ENCODE data around the gene TUB. TPM values are rescaled to one million over a fixed set of nuclear protein-coding genes. Genes with fewer than 3 reads are reported as not detected.

TUB gene
- polyA plus RNA-seq, 3 donors = not detected

DNA sequence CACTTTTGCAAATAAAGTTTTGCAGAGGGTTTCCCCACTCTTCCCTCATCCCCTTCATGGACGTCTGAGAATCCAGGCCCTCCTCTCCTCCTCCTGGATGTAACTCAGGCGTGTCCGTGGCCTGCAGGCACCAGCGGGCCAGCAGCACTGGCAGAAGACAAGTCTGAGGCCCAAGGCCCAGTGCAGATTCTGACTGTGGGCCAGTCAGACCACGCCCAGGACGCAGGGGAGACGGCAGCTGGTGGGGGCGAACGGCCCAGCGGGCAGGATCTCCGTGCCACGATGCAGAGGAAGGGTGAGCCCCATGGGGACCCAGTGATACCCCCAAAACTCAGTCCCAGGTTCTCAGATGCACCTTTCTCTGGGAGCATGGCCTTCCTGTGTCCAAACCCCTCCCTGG, 14.4 kb downstream of the TUB start:
- H3K27me3 ChIP-seq (ENCODE audit: control insufficient read depth in 2 of 2, insufficient read depth in 2 of 2, low read length in 2 of 2) = no peaks in the 10 kb centered on the region
- no peaks in the 10 kb centered on the region for H4K20me1 ChIP-seq (ENCODE audit: insufficient read depth, low read length)
- no peak overlapping the region for H3K4me3 ChIP-seq (replicated peaks in 1 of 3; ENCODE audit: low read depth in 2 of 3, low read length in 3 of 3)
- Mint-ChIP-seq H3K27ac (no peak overlapping the region), H3K9me3 (no peaks in the 10 kb centered on the region), H3K36me3 (no peaks in the 10 kb centered on the region), H3K4me1 (no peaks in the 10 kb centered on the region), H3K4me3 (no peak overlapping the region), H3K27me3 (ENCODE audit: low read depth in 3 of 3) (peaks cover 0 to 3% (median 1%) of the 10 kb centered on the region in 3 donors)
- DNase-seq = no peak
- H3K9ac ChIP-seq (ENCODE audit: insufficient read depth, low read length, poor library complexity, severe bottlenecking) = no peak overlapping the region
- no peaks in the 10 kb centered on the region for H3K36me3 ChIP-seq (replicated peaks in 1 of 2; ENCODE audit: control insufficient read depth in 1 of 2, insufficient read depth in 2 of 2, low read length in 2 of 2)
- H3K27ac ChIP-seq (ENCODE audit: low read depth in 1 of 2, low read length in 2 of 2) = no peak overlapping the region
- TF ChIP-seq, protein P1, sequence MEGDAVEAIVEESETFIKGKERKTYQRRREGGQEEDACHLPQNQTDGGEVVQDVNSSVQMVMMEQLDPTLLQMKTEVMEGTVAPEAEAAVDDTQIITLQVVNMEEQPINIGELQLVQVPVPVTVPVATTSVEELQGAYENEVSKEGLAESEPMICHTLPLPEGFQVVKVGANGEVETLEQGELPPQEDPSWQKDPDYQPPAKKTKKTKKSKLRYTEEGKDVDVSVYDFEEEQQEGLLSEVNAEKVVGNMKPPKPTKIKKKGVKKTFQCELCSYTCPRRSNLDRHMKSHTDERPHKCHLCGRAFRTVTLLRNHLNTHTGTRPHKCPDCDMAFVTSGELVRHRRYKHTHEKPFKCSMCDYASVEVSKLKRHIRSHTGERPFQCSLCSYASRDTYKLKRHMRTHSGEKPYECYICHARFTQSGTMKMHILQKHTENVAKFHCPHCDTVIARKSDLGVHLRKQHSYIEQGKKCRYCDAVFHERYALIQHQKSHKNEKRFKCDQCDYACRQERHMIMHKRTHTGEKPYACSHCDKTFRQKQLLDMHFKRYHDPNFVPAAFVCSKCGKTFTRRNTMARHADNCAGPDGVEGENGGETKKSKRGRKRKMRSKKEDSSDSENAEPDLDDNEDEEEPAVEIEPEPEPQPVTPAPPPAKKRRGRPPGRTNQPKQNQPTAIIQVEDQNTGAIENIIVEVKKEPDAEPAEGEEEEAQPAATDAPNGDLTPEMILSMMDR (IDR thresholded peaks at IDR 0.05) = no peak
- no peak overlapping the region for H3K4me2 ChIP-seq (replicated peaks; ENCODE audit: extremely low read depth, low read length, poor library complexity, severe bottlenecking)
- no peaks in the 10 kb centered on the region for H3K9me3 ChIP-seq (replicated peaks in 1 of 2; ENCODE audit: control insufficient read depth in 1 of 2, insufficient read depth in 1 of 2, low read length in 2 of 2)
- WGBS (ENCODE audit: insufficient coverage) = 61% methylated on average over 9 of the region's 12 CpGs
- intact Hi-C loops (cut with micrococcal nuclease) = no loop called here
- H2AFZ ChIP-seq (ENCODE audit: insufficient read depth, low read depth, low read length, poor library complexity, severe bottlenecking) = no peak overlapping the region
- H3K4me1 ChIP-seq (ENCODE audit: control insufficient read depth in 1 of 2, insufficient read depth in 2 of 2, low read length in 2 of 2) = no peaks in the 10 kb centered on the region
- no peaks in the 10 kb centered on the region for H3K79me2 ChIP-seq (ENCODE audit: insufficient read depth, low read length)

DNA sequence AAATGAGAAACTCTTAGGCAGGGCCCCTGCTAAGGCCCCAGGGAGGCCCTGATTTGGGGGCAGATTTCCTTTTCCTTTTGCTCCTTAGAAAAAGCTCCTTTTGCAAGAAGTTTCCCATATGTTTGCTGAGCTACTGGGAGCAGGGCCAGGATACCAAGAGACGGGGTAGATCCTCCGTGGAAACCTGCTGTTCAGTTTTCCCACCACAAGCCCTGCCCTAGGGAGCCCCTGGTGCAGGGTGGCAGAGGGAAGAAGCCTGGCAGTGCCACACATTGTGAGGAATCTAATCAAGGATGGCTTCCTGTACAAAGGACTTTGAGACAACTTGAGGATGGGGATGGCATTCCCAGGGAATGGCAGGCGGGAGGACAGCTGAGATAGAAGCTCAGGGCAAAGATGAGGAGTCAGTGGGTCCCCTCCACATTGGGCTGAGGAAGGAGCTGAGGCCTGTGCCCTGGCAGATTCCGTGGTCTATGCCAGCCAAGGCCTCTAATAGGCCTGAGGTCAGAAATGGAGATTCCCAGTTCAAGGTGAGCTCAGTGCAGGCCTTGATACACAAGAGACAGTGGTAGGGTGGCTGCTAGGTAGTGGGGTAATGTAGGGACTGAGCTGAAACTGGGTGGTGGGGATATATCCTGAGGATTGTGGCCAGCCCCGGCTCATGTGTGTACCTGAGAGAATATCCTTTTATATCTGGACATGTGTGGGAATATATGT, 15.0 kb downstream of the TUB start:
- Mint-ChIP-seq H3K9me3 (no peaks in the 10 kb centered on the region), H3K4me1 (no peaks in the 10 kb centered on the region), H3K27me3 (ENCODE audit: low read depth in 3 of 3) (peaks cover 0 to 3% (median 1%) of the 10 kb centered on the region in 3 donors), H3K27ac (no peak overlapping the region), H3K36me3 (no peaks in the 10 kb centered on the region), H3K4me3 (no peak overlapping the region)
- Histone ChIP-seq H3K4me3 (replicated peaks in 1 of 3; ENCODE audit: low read depth in 2 of 3, low read length in 3 of 3) (no peak overlapping the region), H3K27me3 (ENCODE audit: control insufficient read depth in 2 of 2, insufficient read depth in 2 of 2, low read length in 2 of 2) (no peaks in the 10 kb centered on the region), H2AFZ (ENCODE audit: insufficient read depth, low read depth, low read length, poor library complexity, severe bottlenecking) (no peak overlapping the region), H3K79me2 (ENCODE audit: insufficient read depth, low read length) (no peaks in the 10 kb centered on the region), H3K9me3 (replicated peaks in 1 of 2; ENCODE audit: control insufficient read depth in 1 of 2, insufficient read depth in 1 of 2, low read length in 2 of 2) (no peaks in the 10 kb centered on the region), H3K4me1 (ENCODE audit: control insufficient read depth in 1 of 2, insufficient read depth in 2 of 2, low read length in 2 of 2) (no peaks in the 10 kb centered on the region), H3K9ac (ENCODE audit: insufficient read depth, low read length, poor library complexity, severe bottlenecking) (no peak overlapping the region), H3K4me2 (replicated peaks; ENCODE audit: extremely low read depth, low read length, poor library complexity, severe bottlenecking) (no peak overlapping the region), H4K20me1 (ENCODE audit: insufficient read depth, low read length) (no peaks in the 10 kb centered on the region), H3K36me3 (replicated peaks in 1 of 2; ENCODE audit: control insufficient read depth in 1 of 2, insufficient read depth in 2 of 2, low read length in 2 of 2) (no peaks in the 10 kb centered on the region), H3K27ac (ENCODE audit: low read depth in 1 of 2, low read length in 2 of 2) (no peak overlapping the region)
- TF ChIP-seq, protein P1 (IDR thresholded peaks at IDR 0.05) = no peak
- no peak for DNase-seq
- intact Hi-C loops (cut with micrococcal nuclease) = no loop called here
- 96% methylated on average over 3 of the region's 5 CpGs for WGBS (ENCODE audit: insufficient coverage)

Data from CD14-positive monocyte (primary cell).